Ishikawa (cell line): Measurements from ENCODE around the gene AGAP1.

Experiments
- CEBPB ChIP-seq: IDR thresholded peaks from 2 replicates; pipeline ENCODE4 v1.6.1; 2012
- CREB1 ChIP-seq: IDR thresholded peaks from 2 replicates; pipeline ENCODE4 v1.6.1; 2012; ENCODE audit warnings: low read depth
- EGR1 ChIP-seq: IDR thresholded peaks from 2 replicates; pipeline ENCODE4 v1.6.1; 2012
- EP300 ChIP-seq: IDR thresholded peaks from 2 replicates; pipeline ENCODE4 v1.6.1; 2012; ENCODE audit warnings: borderline replicate concordance
- FOXM1 ChIP-seq: IDR thresholded peaks from 2 replicates; pipeline ENCODE4 v1.6.1; 2012; ENCODE audit warnings: low read depth, borderline replicate concordance
- NFIC ChIP-seq: IDR thresholded peaks from 2 replicates; pipeline ENCODE4 v1.6.1; 2012
- RAD21 ChIP-seq: IDR thresholded peaks from 2 replicates; pipeline ENCODE4 v1.6.1; 2012; ENCODE audit warnings: low read depth
- TAF1 ChIP-seq: IDR thresholded peaks from 2 replicates; pipeline ENCODE4 v1.6.1; 2012; ENCODE audit warnings: low read depth, mild to moderate bottlenecking
- TCF12 ChIP-seq: IDR thresholded peaks from 2 replicates; pipeline ENCODE4 v1.6.1; 2012; ENCODE audit warnings: low read depth
- USF1 ChIP-seq: IDR thresholded peaks from 2 replicates; pipeline ENCODE4 v1.6.1; 2012
- YY1 ChIP-seq: IDR thresholded peaks from 2 replicates; pipeline ENCODE4 v1.6.1; 2012; ENCODE audit warnings: low read depth
- ZBTB7A ChIP-seq: IDR thresholded peaks from 2 replicates; pipeline ENCODE4 v1.6.1; 2012; ENCODE audit warnings: low read depth
- TF ChIP-seq, protein P1 (sequence below): IDR thresholded peaks from 2 replicates; pipeline ENCODE4 v1.6.1; 2012
- TF ChIP-seq, protein P2 (sequence below): IDR thresholded peaks from 2 replicates; pipeline ENCODE4 v1.6.1; 2012; ENCODE audit warnings: low read depth, mild to moderate bottlenecking

DNA sequence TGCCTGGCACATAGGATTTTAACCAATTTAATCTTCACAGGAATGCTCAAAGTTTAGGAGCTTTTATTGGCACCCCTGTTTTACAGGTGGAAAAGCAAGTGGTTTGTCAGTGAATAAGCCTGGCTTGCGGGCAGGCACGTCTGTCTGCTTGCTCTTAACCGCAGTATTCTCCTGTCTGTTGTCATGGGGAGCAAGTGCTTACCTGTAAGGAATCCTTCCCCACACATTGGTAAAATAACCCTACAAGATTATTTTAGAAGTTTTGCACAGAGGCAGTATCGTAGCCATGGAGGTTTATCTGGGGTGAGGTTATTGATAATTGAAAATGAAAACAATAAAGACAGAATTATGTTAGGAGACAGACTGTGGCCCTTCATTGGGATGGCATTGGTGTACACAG is 174.9 kb downstream of the AGAP1 start:
- TF ChIP-seq CEBPB (no peak), RAD21 (no peak), EP300 (no peak), FOXM1 (no peak), NFIC (no peak), USF1 (no peak), TAF1 (no peak), EGR1 (no peak), ZBTB7A (no peak), TCF12 (no peak), CREB1 (no peak), YY1 (no peak)
- TF ChIP-seq, protein P1, sequence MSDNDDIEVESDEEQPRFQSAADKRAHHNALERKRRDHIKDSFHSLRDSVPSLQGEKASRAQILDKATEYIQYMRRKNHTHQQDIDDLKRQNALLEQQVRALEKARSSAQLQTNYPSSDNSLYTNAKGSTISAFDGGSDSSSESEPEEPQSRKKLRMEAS = no peak
- TF ChIP-seq, protein P2, sequence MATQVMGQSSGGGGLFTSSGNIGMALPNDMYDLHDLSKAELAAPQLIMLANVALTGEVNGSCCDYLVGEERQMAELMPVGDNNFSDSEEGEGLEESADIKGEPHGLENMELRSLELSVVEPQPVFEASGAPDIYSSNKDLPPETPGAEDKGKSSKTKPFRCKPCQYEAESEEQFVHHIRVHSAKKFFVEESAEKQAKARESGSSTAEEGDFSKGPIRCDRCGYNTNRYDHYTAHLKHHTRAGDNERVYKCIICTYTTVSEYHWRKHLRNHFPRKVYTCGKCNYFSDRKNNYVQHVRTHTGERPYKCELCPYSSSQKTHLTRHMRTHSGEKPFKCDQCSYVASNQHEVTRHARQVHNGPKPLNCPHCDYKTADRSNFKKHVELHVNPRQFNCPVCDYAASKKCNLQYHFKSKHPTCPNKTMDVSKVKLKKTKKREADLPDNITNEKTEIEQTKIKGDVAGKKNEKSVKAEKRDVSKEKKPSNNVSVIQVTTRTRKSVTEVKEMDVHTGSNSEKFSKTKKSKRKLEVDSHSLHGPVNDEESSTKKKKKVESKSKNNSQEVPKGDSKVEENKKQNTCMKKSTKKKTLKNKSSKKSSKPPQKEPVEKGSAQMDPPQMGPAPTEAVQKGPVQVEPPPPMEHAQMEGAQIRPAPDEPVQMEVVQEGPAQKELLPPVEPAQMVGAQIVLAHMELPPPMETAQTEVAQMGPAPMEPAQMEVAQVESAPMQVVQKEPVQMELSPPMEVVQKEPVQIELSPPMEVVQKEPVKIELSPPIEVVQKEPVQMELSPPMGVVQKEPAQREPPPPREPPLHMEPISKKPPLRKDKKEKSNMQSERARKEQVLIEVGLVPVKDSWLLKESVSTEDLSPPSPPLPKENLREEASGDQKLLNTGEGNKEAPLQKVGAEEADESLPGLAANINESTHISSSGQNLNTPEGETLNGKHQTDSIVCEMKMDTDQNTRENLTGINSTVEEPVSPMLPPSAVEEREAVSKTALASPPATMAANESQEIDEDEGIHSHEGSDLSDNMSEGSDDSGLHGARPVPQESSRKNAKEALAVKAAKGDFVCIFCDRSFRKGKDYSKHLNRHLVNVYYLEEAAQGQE = no peak
